ENCODE measurements around the gene OPN4. TPM values are rescaled to one million over a fixed set of nuclear protein-coding genes. Genes with fewer than 3 reads are reported as not detected.
A peak's percentile ranks its signal among the peaks of the same experiment; 100 is the strongest.

OPN4 gene
- polyA plus RNA-seq, 1 donor: not detected

DNA sequence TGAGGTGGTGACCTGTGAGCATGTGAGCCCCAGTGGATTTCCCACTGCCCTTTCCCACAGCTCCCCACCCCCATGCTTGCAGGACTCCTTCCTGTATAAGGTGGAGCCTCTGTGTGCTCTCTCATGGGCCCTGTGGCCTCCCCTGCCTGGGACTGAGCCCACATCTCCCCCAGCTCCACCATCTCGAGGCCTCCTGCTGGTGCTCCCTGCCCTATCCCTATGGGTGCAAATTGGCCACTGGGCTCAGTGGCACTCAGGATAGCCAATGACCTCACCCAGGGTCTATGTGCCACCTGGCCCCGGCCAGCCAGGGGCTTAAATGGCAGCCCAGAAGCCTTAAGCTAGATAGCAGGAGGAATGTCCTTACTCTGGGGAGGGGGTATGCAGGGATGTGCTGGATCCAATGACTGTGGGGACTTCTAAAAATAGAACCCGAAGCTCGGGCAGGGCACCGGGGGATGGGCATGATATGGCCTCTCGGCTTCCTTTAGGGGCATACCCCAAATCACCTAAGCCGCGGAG is 16.0 kb downstream of the OPN4 start:
- DNase-seq: no peak
- H3K9me3 ChIP-seq (ENCODE audit: control insufficient read depth, low read depth, low read length): no peaks in the 10 kb centered on the region
- H3K4me1 ChIP-seq (ENCODE audit: control insufficient read depth, insufficient read depth, low read length): peaks cover 31% of the 10 kb centered on the region
- H3K27ac ChIP-seq (ENCODE audit: low read length): no peak overlapping the region
- H3K36me3 ChIP-seq (ENCODE audit: control insufficient read depth, insufficient read depth, low read length): no peaks in the 10 kb centered on the region
- no CpG with 5 or more reads among the region's 8 CpGs for WGBS (ENCODE audit: insufficient coverage, low lambda C conversion rate)
- H3K4me3 ChIP-seq (ENCODE audit: low read length): no peak overlapping the region
- H3K27me3 ChIP-seq (ENCODE audit: control insufficient read depth, insufficient read depth, low read length): no peaks in the 10 kb centered on the region

DNA sequence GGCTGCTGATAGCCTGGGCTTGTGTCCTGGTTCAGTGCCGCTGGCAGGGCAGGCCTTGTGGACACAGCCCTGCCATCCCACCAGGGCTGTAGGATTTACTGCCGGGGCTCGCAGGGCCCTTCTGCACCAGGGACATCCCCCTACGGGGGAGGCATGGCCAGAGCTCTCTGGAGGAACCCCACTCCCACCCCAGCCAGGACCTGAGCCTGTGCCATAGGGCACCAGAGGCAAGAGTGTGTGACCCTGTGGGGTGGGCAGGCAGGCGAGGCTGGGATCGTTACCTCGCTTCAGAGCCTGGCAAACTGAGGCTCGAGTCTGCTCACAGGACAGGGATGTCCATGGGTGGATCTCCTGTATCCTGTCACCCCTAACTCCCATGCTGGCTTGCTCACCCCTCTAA is 16.5 kb downstream of the OPN4 start:
- H3K27ac ChIP-seq (ENCODE audit: low read length): no peak overlapping the region
- H3K9me3 ChIP-seq (ENCODE audit: control insufficient read depth, low read depth, low read length): no peaks in the 10 kb centered on the region
- no peak for DNase-seq
- no peaks in the 10 kb centered on the region for H3K36me3 ChIP-seq (ENCODE audit: control insufficient read depth, insufficient read depth, low read length)
- H3K4me1 ChIP-seq (ENCODE audit: control insufficient read depth, insufficient read depth, low read length): peaks cover 31% of the 10 kb centered on the region
- no CpG with 5 or more reads among the region's 8 CpGs for WGBS (ENCODE audit: insufficient coverage, low lambda C conversion rate)
- H3K27me3 ChIP-seq (ENCODE audit: control insufficient read depth, insufficient read depth, low read length): no peaks in the 10 kb centered on the region
- no peak overlapping the region for H3K4me3 ChIP-seq (ENCODE audit: low read length)

DNA sequence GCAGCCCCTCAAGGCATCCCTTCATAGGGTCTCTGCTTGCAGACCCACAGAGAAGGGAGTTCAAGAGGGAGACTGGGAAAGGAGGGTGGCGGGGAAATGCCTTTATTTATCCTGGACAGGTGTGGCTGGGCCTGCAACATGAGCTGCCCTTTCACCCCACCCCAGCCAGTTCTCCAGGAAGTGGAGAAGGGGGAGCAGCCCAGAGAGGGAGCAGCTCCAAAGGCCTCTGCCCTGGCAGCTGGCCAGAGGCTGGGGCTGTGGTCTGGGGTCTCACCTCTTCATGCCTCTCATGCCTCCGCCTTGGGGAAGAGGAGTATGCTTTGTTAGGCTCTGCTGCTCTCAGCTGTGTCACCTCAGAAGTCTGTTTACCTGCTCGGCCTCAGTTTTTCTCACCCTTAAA is 17.1 kb downstream of the OPN4 start:
- H3K27me3 ChIP-seq (ENCODE audit: control insufficient read depth, insufficient read depth, low read length): no peaks in the 10 kb centered on the region
- no CpG with 5 or more reads among the region's 3 CpGs for WGBS (ENCODE audit: insufficient coverage, low lambda C conversion rate)
- DNase-seq: peak in 1 of 2 donors; percentile 19
- no peak overlapping the region for H3K27ac ChIP-seq (ENCODE audit: low read length)
- H3K4me3 ChIP-seq (ENCODE audit: low read length): no peak overlapping the region
- no peaks in the 10 kb centered on the region for H3K9me3 ChIP-seq (ENCODE audit: control insufficient read depth, low read depth, low read length)
- peaks cover 31% of the 10 kb centered on the region for H3K4me1 ChIP-seq (ENCODE audit: control insufficient read depth, insufficient read depth, low read length)
- no peaks in the 10 kb centered on the region for H3K36me3 ChIP-seq (ENCODE audit: control insufficient read depth, insufficient read depth, low read length)

DNA sequence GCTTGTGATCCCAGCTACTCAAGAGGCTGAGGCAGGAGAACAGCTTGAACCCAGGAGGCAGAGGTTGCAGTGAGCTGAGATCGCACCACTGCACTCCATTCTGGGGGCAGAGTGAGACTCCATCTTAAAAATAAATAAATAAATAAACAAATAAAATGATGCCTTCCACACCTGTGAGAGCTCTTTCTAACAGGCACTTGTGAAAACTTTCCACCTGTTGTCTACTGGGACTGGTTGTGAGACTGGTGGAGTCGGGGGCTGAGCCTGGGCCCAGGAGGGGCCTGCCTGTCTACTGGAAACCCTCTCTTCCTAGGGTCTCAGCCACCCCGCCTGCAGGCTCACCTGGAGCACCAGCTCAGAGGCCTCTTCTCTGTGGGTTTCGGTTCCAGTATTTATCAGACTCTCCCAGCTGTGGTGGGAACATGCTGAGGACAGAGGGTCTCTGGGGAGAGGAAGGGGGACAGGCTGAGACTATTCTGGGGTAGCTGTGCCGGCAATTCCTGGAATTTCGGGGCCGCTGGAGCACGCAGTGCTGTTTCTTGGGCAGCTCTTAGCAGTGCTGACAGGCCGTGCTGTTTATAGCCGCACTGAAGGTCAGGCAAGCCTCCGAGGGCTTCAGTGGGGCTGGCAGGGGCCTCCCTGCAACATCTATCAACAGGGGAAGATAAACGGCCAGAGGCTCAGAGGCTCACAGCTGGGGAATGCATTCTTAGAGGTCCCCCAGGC is 17.8 kb downstream of the OPN4 start:
- no peaks in the 10 kb centered on the region for H3K27me3 ChIP-seq (ENCODE audit: control insufficient read depth, insufficient read depth, low read length)
- no peak overlapping the region for H3K4me3 ChIP-seq (ENCODE audit: low read length)
- H3K9me3 ChIP-seq (ENCODE audit: control insufficient read depth, low read depth, low read length): no peaks in the 10 kb centered on the region
- H3K27ac ChIP-seq (ENCODE audit: low read length): no peak overlapping the region
- H3K36me3 ChIP-seq (ENCODE audit: control insufficient read depth, insufficient read depth, low read length): no peaks in the 10 kb centered on the region
- no CpG with 5 or more reads among the region's 12 CpGs for WGBS (ENCODE audit: insufficient coverage, low lambda C conversion rate)
- DNase-seq: peak in 1 of 2 donors; percentile 50
- peaks cover 31% of the 10 kb centered on the region for H3K4me1 ChIP-seq (ENCODE audit: control insufficient read depth, insufficient read depth, low read length)

DNA sequence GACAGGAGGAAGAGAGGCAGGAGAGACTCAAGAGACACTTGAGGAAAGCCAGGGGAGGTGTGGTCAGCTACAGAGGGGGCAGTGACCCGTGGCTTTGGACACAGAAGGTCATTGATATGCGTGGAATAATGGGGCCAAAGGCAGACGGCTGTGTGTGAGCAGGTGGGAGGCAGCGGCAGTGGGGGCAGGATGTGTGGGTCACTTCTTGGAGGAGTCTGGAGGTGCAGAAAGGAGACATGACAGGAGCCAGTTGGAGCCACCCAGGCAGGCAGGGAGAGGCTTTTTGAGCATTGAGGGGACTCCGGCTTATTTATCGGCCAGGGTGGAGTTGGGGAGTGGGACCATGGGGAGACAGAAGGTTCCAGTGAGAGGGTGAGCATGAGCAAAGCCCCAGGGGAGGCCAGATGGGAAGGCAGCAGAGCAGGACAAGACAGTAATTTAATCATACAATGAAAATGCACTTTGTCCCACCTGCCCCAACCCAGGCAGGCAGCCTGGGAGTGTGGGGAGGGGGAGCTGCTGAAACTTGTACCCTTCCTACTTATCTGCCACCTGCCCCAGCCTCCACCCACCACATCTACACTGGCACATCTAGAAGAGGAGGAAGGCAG is 19.0 kb downstream of the OPN4 start:
- H3K27ac ChIP-seq (ENCODE audit: low read length): no peak overlapping the region
- 83% methylated on average over 1 of the region's 6 CpGs for WGBS (ENCODE audit: insufficient coverage, low lambda C conversion rate)
- no peak for DNase-seq
- no peak overlapping the region for H3K4me3 ChIP-seq (ENCODE audit: low read length)
- H3K27me3 ChIP-seq (ENCODE audit: control insufficient read depth, insufficient read depth, low read length): no peaks in the 10 kb centered on the region
- no peaks in the 10 kb centered on the region for H3K9me3 ChIP-seq (ENCODE audit: control insufficient read depth, low read depth, low read length)
- H3K36me3 ChIP-seq (ENCODE audit: control insufficient read depth, insufficient read depth, low read length): no peaks in the 10 kb centered on the region
- peaks cover 31% of the 10 kb centered on the region for H3K4me1 ChIP-seq (ENCODE audit: control insufficient read depth, insufficient read depth, low read length)

DNA sequence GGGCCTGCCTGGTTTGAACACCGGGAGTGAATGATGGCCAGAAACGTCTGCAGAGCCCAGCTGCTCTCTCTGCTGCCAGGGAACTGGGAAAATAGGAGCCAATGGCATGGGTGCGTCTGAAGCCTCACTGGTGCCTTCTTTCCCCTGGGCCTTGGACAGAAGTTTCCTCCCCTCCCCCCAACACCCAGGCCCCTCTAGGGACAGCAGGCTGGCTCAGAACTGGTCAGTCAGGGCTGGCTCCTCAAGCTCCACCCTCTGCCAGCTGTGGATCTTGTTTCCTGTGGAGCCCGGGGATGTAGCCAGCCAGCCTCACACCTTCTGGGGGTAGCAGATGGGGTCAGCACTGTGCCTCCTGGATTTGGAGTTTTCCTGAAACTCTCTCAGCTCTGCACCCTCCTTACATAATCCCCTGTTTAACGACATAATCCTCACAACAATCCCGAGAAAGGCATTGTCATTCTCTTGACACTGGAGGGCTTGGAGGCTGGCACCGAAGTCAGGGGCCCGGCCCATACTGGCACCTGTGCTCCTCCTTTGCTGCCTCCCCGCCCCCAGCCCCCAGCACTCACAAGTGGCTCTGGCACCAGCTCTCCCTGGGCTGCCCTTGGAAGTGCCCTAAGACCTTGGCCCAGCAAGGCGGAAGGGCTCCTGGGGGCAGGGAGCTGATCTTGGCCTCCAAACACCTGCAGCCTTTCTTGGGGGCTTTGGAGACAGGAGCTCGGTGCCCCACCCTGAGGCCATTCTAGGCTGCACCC is 19.7 kb downstream of the OPN4 start:
- DNase-seq: no peak
- no CpG with 5 or more reads among the region's 11 CpGs for whole genome bisulfite sequencing (ENCODE audit: insufficient coverage, low lambda C conversion rate)
- Histone ChIP-seq H3K4me1 (ENCODE audit: control insufficient read depth, insufficient read depth, low read length) (peaks cover 31% of the 10 kb centered on the region), H3K27me3 (ENCODE audit: control insufficient read depth, insufficient read depth, low read length) (no peaks in the 10 kb centered on the region), H3K36me3 (ENCODE audit: control insufficient read depth, insufficient read depth, low read length) (no peaks in the 10 kb centered on the region), H3K9me3 (ENCODE audit: control insufficient read depth, low read depth, low read length) (no peaks in the 10 kb centered on the region), H3K4me3 (ENCODE audit: low read length) (no peak overlapping the region), H3K27ac (ENCODE audit: low read length) (no peak overlapping the region)

DNA sequence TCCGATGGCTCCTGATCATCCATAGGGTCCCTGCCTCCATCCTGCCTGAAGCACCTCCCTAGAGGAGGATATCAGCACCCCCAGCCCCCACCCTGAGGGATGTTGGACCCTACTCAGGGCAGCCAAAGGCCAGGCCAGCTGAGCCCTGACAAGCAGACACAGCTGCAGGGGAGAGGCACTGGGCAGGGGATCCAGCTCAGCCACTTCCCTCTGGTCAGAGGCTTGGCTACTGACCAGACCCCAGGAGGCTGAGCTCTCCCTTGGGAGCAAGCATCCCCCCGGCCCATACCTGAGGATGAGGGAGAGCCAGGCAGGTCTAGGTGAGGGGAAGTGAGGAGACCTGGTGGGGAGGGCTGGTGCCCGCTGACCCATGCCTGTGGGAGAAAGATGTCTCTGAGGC is 20.6 kb downstream of the OPN4 start:
- DNase-seq: no peak
- H3K4me1 ChIP-seq (ENCODE audit: control insufficient read depth, insufficient read depth, low read length): peaks cover 31% of the 10 kb centered on the region
- H3K4me3 ChIP-seq (ENCODE audit: low read length): no peak overlapping the region
- H3K36me3 ChIP-seq (ENCODE audit: control insufficient read depth, insufficient read depth, low read length): no peaks in the 10 kb centered on the region
- no CpG with 5 or more reads among the region's 3 CpGs for WGBS (ENCODE audit: insufficient coverage, low lambda C conversion rate)
- H3K27me3 ChIP-seq (ENCODE audit: control insufficient read depth, insufficient read depth, low read length): no peaks in the 10 kb centered on the region
- no peaks in the 10 kb centered on the region for H3K9me3 ChIP-seq (ENCODE audit: control insufficient read depth, low read depth, low read length)
- H3K27ac ChIP-seq (ENCODE audit: low read length): no peak overlapping the region

DNA sequence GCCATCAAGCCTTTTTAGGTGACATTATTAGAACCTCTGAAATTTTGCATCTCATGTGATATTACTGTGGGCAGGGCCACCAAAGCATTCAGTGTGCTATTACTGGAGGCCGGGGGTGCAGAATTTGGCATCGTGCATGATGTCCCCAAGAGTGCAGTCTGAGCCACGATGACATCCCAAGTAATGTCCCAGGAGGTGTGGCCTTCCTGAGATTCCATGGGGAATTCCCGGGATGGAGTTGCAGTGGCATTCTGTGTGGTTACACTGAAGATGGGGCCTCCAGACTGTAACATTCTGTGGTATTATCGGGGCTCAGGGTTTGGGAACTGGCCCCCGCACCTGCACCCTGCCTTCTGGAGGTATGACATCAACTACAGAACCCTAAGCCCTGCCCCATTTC is 23.0 kb downstream of the OPN4 start:
- Histone ChIP-seq H3K4me3 (ENCODE audit: low read length) (no peak overlapping the region), H3K4me1 (ENCODE audit: control insufficient read depth, insufficient read depth, low read length) (peaks cover 19% of the 10 kb centered on the region), H3K27ac (ENCODE audit: low read length) (no peak overlapping the region), H3K27me3 (ENCODE audit: control insufficient read depth, insufficient read depth, low read length) (no peaks in the 10 kb centered on the region), H3K36me3 (ENCODE audit: control insufficient read depth, insufficient read depth, low read length) (no peaks in the 10 kb centered on the region), H3K9me3 (ENCODE audit: control insufficient read depth, low read depth, low read length) (no peaks in the 10 kb centered on the region)
- DNase-seq: no peak
- no CpG with 5 or more reads among the region's 6 CpGs for WGBS (ENCODE audit: insufficient coverage, low lambda C conversion rate)

DNA sequence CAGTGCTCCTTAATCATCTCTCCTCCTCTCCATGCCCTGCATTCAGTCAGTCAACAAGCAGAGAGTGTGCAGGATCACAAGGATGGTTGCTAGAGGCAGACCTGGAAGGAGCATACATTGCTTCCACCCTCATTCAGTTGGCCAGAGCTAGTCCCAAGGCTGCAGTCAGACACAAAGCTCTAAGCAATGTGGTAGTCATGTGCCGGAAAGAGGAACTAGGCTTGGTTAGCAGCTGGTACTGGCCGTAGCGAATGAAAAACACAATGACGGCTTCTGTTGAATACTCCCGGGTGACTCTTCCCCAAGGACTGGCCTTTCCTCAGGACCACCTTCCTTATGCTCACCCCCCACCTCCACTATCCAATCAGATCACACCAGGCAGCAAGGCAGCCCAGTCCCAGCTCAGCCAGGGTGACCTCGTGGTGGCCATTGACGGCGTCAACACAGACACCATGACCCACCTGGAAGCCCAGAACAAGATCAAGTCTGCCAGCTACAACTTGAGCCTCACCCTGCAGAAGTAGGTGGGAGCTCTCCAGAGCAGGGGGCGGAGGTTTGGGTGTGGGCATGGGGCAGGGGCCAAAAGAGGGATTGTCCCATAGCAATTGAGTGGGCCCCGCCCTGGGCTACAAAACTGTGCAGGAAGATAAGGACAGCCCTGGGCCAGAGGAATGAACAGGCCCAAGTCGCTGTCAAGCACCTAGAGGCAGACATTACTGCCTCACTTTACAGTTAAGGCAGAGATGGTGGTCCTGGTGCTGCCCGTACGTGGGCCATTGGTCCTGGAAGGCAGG is 24.8 kb downstream of the OPN4 start:
- no peaks in the 10 kb centered on the region for H3K36me3 ChIP-seq (ENCODE audit: control insufficient read depth, insufficient read depth, low read length)
- H3K4me1 ChIP-seq (ENCODE audit: control insufficient read depth, insufficient read depth, low read length): peaks cover 2% of the 10 kb centered on the region
- WGBS (ENCODE audit: insufficient coverage, low lambda C conversion rate): no CpG with 5 or more reads among the region's 13 CpGs
- no peak for DNase-seq
- H3K9me3 ChIP-seq (ENCODE audit: control insufficient read depth, low read depth, low read length): no peaks in the 10 kb centered on the region
- H3K27me3 ChIP-seq (ENCODE audit: control insufficient read depth, insufficient read depth, low read length): peaks cover 1% of the 10 kb centered on the region
- no peak overlapping the region for H3K27ac ChIP-seq (ENCODE audit: low read length)
- H3K4me3 ChIP-seq (ENCODE audit: low read length): no peak overlapping the region

DNA sequence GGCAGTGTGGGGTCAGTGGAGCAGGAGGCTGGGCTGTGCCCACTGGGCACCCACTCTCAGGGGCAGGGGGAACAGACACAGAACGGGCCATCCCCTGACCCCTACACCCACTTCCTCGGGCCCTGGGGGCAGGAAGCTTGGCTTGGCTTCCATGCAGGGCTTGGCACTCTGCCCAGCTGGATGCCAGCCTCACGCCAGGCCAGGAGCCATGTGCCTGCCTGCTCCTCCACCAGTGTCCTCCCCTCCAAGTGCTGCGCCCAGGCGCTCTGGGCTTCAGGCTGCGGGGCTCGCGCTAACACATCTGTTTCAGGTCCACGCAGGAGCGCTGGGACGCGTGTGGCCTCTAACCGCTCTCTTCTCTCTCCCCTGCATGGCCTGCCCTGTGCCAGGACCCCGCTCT is 26.7 kb downstream of the OPN4 start:
- Histone ChIP-seq H3K27me3 (ENCODE audit: control insufficient read depth, insufficient read depth, low read length) (peaks cover 4% of the 10 kb centered on the region), H3K36me3 (ENCODE audit: control insufficient read depth, insufficient read depth, low read length) (no peaks in the 10 kb centered on the region), H3K4me3 (ENCODE audit: low read length) (no peak overlapping the region), H3K27ac (ENCODE audit: low read length) (no peak overlapping the region), H3K4me1 (ENCODE audit: control insufficient read depth, insufficient read depth, low read length) (no peaks in the 10 kb centered on the region), H3K9me3 (ENCODE audit: control insufficient read depth, low read depth, low read length) (no peaks in the 10 kb centered on the region)
- WGBS (ENCODE audit: insufficient coverage, low lambda C conversion rate): no CpG with 5 or more reads among the region's 14 CpGs
- no peak for DNase-seq
